ENCODE data around the gene AGAP1.

- TF ChIP-seq CTCF (IDR thresholded peaks at IDR 0.05) (no peak), EZH2 (IDR thresholded peaks at IDR 0.05) (no peak), EZH2phosphoT487 (IDR thresholded peaks at IDR 0.05) (no peak)
Observed at GRCh38 chr2:236157366-236157765, 663.5 kb downstream of the AGAP1 start.

Measured in neural progenitor cell (in vitro differentiated cells).